KMS-11 (cell line): ENCODE measurements around the gene AGFG2.
"Not testable (repeated sequence)": the region's sequence is repeated elsewhere in the genome, so short reads cannot be mapped to it uniquely, and the experiment has no call there.

Source experiments
- H2AFZ ChIP-seq: fragments of 200-600 bp; sonication (generic); 2 replicates; pipeline ENCODE4 v1.6.1; 2016; ENCODE audit warnings: antibody characterized with exemption, mixed run types, low read depth
- H3K27ac ChIP-seq: fragments of 200-600 bp; sonication (generic); 2 replicates; pipeline ENCODE4 v1.6.1; 2016; ENCODE audit warnings: mild to moderate bottlenecking, mixed run types
- H3K27me3 ChIP-seq: fragments of 200-600 bp; sonication (generic); 2 replicates; pipeline ENCODE4 v1.6.1; 2017; ENCODE audit warnings: mild to moderate bottlenecking, low read depth, mixed run types, moderate library complexity; ENCODE audit not compliant: insufficient read depth
- H3K36me3 ChIP-seq: fragments of 200-600 bp; sonication (generic); 2 replicates; pipeline ENCODE4 v1.6.1; 2017; ENCODE audit warnings: mild to moderate bottlenecking, mixed run types; ENCODE audit not compliant: insufficient read depth
- H3K4me1 ChIP-seq: fragments of 200-600 bp; sonication (generic); 2 replicates; pipeline ENCODE4 v1.6.1; 2016; ENCODE audit warnings: mild to moderate bottlenecking, low read depth, mixed run types; ENCODE audit not compliant: poor library complexity, severe bottlenecking
- H3K4me2 ChIP-seq: fragments of 200-600 bp; sonication (generic); 2 replicates; pipeline ENCODE4 v1.7.0; 2016; ENCODE audit warnings: mild to moderate bottlenecking, mixed run types
- H3K4me3 ChIP-seq: fragments of 200-600 bp; sonication (generic); IDR thresholded peaks from 2 replicates; pipeline ENCODE4 v1.6.1; 2017; ENCODE audit warnings: low read depth, low read length, mixed read lengths; ENCODE audit not compliant: insufficient read depth
- H3K79me2 ChIP-seq: fragments of 200-600 bp; sonication (generic); 2 replicates; pipeline ENCODE4 v1.6.1; 2016; ENCODE audit warnings: low read depth, mixed run types; ENCODE audit not compliant: insufficient read depth
- H3K9ac ChIP-seq: fragments of 200-600 bp; sonication (generic); 2 replicates; pipeline ENCODE4 v1.6.1; 2016; ENCODE audit warnings: mild to moderate bottlenecking, mixed run types
- H4K20me1 ChIP-seq: fragments of 200-600 bp; sonication (generic); 2 replicates; pipeline ENCODE4 v1.6.1; 2016; ENCODE audit warnings: mild to moderate bottlenecking, mixed run types; ENCODE audit not compliant: insufficient read depth
- CTCF ChIP-seq: fragments of 200-600 bp; sonication (generic); conservative IDR thresholded peaks from 2 replicates; pipeline ENCODE4 v1.6.1; 2017; ENCODE audit warnings: low read depth, mild to moderate bottlenecking, antibody characterized with exemption, low read length, moderate library complexity, mixed read lengths

Gene AGFG2

GRCh38 chr7:100519580-100519979 is 19.4 kb upstream of the AGFG2 start:
- no peaks in the 10 kb centered on the region for H3K36me3 ChIP-seq
- H3K4me2 ChIP-seq, result no peak overlapping the region
- no peak overlapping the region for H2AFZ ChIP-seq
- H4K20me1 ChIP-seq, result no peaks in the 10 kb centered on the region
- no peaks in the 10 kb centered on the region for H3K79me2 ChIP-seq
- H3K4me1 ChIP-seq, result peaks cover 29% of the 10 kb centered on the region
- no peak overlapping the region for H3K27ac ChIP-seq
- no peak overlapping the region for H3K4me3 ChIP-seq
- H3K27me3 ChIP-seq, result no peaks in the 10 kb centered on the region
- no peak for TF ChIP-seq CTCF
- H3K9ac ChIP-seq, result no peak overlapping the region

GRCh38 chr7:100520138-100520537 is 18.9 kb upstream of the AGFG2 start:
- TF ChIP-seq CTCF, result no peak
- Histone ChIP-seq H3K4me3 (no peak overlapping the region), H3K4me2 (no peak overlapping the region), H3K4me1 (peaks cover 23% of the 10 kb centered on the region), H3K27ac (no peak overlapping the region), H3K9ac (no peak overlapping the region), H3K27me3 (no peaks in the 10 kb centered on the region), H4K20me1 (no peaks in the 10 kb centered on the region), H3K36me3 (no peaks in the 10 kb centered on the region), H3K79me2 (no peaks in the 10 kb centered on the region), H2AFZ (no peak overlapping the region)

- Histone ChIP-seq H3K9ac (no peak overlapping the region), H4K20me1 (no peaks in the 10 kb centered on the region), H3K4me2 (no peak overlapping the region), H3K79me2 (no peaks in the 10 kb centered on the region), H3K4me3 (no peak overlapping the region), H3K27ac (no peak overlapping the region), H3K36me3 (no peaks in the 10 kb centered on the region), H3K27me3 (no peaks in the 10 kb centered on the region), H3K4me1 (peaks cover 14% of the 10 kb centered on the region), H2AFZ (no peak overlapping the region)
- TF ChIP-seq CTCF, result no peak
Measured at GRCh38 chr7:100521076-100521475, 17.9 kb upstream of the AGFG2 start.

GRCh38 chr7:100521909-100522593 is 17.0 kb upstream of the AGFG2 start:
- H3K4me3 ChIP-seq, H3K4me1 ChIP-seq, H3K9ac ChIP-seq, H2AFZ ChIP-seq, H3K4me2 ChIP-seq, H3K27ac ChIP-seq, H3K27me3 ChIP-seq, H3K36me3 ChIP-seq, H4K20me1 ChIP-seq, H3K79me2 ChIP-seq: not testable (repeated sequence)

GRCh38 chr7:100523192-100523591 is 15.8 kb upstream of the AGFG2 start:
- not testable (repeated sequence) for H3K27me3 ChIP-seq, H2AFZ ChIP-seq, H4K20me1 ChIP-seq, H3K4me2 ChIP-seq, H3K79me2 ChIP-seq, H3K36me3 ChIP-seq, H3K9ac ChIP-seq, H3K27ac ChIP-seq, H3K4me3 ChIP-seq
- peaks cover 12% of the 10 kb centered on the region for H3K4me1 ChIP-seq

- H3K4me1 ChIP-seq, result peaks cover 18% of the 10 kb centered on the region
- not testable (repeated sequence) for H3K4me3 ChIP-seq, H4K20me1 ChIP-seq, H3K36me3 ChIP-seq, H3K79me2 ChIP-seq, H3K27ac ChIP-seq, H2AFZ ChIP-seq, H3K27me3 ChIP-seq, H3K9ac ChIP-seq, H3K4me2 ChIP-seq
Measured at GRCh38 chr7:100528108-100528866, 10.7 kb upstream of the AGFG2 start.
